GM12872 (cell line): ENCODE data around the gene NUP43.

Experiments
- TF ChIP-seq, protein P1 (sequence below): IDR thresholded peaks from 3 replicates; pipeline ENCODE4 v1.5.1; 2011; ENCODE audit warnings: low read depth, mild to moderate bottlenecking, low read length, moderate library complexity; ENCODE audit not compliant: insufficient read depth

The NUP43 gene

DNA sequence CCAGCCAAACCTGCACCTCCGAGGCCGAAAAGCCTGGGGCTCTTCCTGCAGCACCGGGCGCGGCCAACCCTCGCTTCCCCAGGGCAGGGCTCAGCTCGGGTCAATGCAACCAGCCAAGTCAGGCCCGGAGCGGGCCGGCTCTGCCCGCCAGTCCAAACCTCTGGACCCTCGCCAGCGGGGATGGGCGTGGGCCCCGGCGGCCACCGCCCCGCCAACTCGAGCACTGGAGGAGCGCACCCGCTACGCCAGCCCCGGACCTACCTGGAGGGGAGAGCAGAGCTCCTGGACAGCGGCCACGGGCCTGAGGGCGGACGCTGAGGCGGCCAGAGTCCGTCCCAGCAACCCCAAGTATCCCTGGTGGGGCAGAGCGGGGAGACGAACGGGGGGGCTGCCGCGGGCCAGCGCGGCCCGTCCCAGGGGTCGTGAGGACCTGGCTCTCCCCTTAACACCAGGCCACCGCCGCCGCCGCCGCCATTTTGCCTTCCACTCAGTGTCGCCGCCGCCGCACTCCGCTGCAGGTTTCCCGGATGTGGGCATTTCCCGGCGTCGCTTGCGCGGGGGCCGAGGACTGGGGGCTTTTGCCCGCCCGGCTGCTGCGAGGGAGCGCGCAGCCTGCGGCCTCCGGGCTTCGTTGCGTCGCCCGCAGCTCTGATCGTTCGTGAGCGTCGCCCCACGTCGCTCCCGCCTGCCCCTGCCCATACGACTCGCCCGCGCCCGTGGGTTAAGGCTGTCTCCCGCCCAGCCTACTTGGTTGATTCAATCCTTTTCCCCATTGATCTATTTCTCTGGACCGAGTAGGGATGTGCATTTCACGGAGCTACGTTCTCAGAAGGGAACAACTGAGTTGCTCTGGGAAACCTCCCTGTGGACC lies 28.5 kb downstream of the NUP43 start, which contains the start of gene LATS1:
TSS of gene LATS1 (minus strand) at position 514 of the 871 bp plus-strand sequence. CDS start 15,975 bp downstream, outside the sequence.
- TF ChIP-seq, protein P1, sequence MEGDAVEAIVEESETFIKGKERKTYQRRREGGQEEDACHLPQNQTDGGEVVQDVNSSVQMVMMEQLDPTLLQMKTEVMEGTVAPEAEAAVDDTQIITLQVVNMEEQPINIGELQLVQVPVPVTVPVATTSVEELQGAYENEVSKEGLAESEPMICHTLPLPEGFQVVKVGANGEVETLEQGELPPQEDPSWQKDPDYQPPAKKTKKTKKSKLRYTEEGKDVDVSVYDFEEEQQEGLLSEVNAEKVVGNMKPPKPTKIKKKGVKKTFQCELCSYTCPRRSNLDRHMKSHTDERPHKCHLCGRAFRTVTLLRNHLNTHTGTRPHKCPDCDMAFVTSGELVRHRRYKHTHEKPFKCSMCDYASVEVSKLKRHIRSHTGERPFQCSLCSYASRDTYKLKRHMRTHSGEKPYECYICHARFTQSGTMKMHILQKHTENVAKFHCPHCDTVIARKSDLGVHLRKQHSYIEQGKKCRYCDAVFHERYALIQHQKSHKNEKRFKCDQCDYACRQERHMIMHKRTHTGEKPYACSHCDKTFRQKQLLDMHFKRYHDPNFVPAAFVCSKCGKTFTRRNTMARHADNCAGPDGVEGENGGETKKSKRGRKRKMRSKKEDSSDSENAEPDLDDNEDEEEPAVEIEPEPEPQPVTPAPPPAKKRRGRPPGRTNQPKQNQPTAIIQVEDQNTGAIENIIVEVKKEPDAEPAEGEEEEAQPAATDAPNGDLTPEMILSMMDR = no peak

GRCh38 chr6:149717255-149717587 lies 29.1 kb downstream of the NUP43 start:
- TF ChIP-seq, protein P1 = no peak

DNA sequence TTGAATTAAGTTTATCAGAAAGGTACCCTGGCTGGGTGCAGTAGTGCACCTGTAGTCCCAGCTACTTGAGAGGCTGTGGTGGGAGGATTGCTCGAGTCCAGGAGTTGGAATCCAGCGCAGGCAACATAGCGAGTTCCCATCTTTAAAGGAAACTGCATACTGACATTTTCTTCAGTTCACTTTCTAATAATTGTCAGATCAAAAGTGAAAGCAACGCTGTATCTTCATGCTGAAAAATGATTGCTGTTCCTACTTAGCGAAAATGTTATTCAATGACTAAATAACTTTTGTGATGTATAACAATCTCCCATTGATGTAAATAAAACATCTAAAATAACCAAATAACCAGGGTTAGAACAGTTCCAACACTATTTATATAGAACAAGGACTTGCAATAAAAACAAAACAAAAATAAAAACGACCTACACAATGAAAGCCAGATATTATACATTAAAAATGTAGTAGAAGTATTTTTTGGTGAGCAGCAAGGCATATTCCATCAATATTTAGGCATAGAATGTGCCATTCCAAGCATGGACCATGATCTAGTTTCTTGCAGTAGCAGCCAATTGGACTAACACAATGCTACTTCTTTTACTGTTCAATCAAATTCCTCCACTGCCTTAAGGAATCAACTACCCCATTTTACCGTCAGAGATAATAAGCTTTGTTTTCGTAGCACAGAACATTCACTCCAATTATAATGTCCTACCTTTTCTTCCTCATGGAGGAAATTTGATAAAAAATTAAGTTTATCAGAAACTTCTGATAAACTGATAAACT lies 30.0 kb downstream of the NUP43 start:
- TF ChIP-seq, protein P1 = no peak

- TF ChIP-seq, protein P1 = no peak
These were observed 31.9 kb downstream of the NUP43 start for GRCh38 chr6:149714442-149714841.

DNA sequence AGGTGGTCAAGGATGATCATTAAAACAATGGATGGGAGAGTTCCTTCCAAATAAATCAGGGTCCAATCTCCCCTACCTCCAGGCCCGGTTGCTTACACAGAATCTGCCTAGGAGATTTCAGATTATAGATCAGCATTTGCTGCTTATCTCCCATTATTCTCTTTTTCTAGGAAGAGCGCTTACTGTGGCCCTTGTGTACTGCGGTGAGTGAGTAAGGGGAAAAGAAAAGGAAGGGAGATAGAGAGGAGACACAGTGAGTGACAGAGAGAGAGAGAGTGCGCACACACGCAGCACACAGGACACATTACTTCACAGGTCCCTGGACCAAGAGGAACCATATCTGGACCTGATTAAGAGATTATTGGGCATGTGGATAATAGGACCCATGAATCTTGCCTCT lies 34.6 kb downstream of the NUP43 start:
- TF ChIP-seq, protein P1 = no peak

DNA sequence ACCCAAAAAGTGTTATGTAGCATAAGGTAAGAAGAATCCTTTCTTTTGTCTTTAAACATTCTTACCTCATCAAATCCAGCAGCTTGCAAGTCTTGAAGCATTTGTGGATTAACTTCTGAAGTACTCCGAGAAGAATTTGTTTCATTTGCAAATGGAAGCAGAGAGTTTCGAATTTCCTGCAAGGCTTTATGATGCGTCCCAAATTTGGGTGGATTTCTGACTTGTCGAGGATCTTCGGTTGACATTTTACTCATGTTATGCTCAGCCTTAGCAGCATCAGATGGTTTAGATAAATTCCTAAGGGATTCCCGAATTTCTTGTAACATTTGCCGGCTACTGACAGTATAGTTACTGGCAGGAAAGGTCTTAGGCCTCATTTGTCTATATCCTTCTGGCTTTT lies 44.6 kb downstream of the NUP43 start:
- TF ChIP-seq, protein P1 = no peak

- TF ChIP-seq, protein P1 = 0 out of 3 replicates have a peak, but pooled peaks have one; percentile 3
These were observed 47.2 kb downstream of the NUP43 start for GRCh38 chr6:149699150-149699549.
